ENCODE measurements around the gene KATNA1.

- no peak for TF ChIP-seq CTCF (IDR thresholded peaks at IDR 0.05; ENCODE audit: poor library complexity)
- no peak for TF ChIP-seq EZH2 (IDR thresholded peaks at IDR 0.05; ENCODE audit: borderline replicate concordance)
- no peak for TF ChIP-seq EZH2phosphoT487 (IDR thresholded peaks at IDR 0.05; ENCODE audit: low read depth, severe bottlenecking, unreplicated experiment)
These were observed 32.7 kb upstream of the KATNA1 start for GRCh38 chr6:149681209-149681608.
